Measurements from ENCODE around the gene PRG3.

- TF ChIP-seq CTCF (conservative IDR thresholded peaks at IDR 0.05 in 1 of 2, IDR thresholded peaks at IDR 0.05 in 1 of 2; ENCODE audit: extremely low read depth in 1 of 2, insufficient read depth in 1 of 2, low read depth in 1 of 2, low read length in 2 of 2): no peak
- TF ChIP-seq EZH2 (IDR thresholded peaks at IDR 0.05; ENCODE audit: borderline replicate concordance, low read length): no peak
Measured at GRCh38 chr11:57354699-57355098, 26.3 kb downstream of the PRG3 start.

Data from mammary epithelial cell (primary cell).